Astrocyte (in vitro differentiated cells and primary cell): ENCODE data around the gene STAB1.

ENCODE experiments used
- CTCF ChIP-seq: IDR thresholded peaks from 2 replicates; pipeline ENCODE4 v1.5.1; 2011; ENCODE audit warnings: low read depth, mild to moderate bottlenecking, inconsistent platforms, low read length, moderate library complexity; ENCODE audit not compliant: insufficient read depth
- EZH2 ChIP-seq: IDR thresholded peaks from 2 replicates; pipeline ENCODE4 v1.6.1; 2012; ENCODE audit warnings: mild to moderate bottlenecking, low read length, inconsistent platforms; ENCODE audit not compliant: insufficient read depth

GRCh38 chr3:52477796-52478095, 17.4 kb upstream of the STAB1 start:
- TF ChIP-seq CTCF = no peak
- no peak for TF ChIP-seq EZH2
